IMR-90 (cell line): Measurements from ENCODE around the gene ADH5. TPM values are rescaled to one million over a fixed set of nuclear protein-coding genes. Genes with fewer than 3 reads are reported as not detected.

Experiments
- ATAC-seq: fragments of 200-7000 bp; cut with Tn5 transposase; 2 replicates; pipeline ENCODE4 v1.9.1; 2020; ENCODE audit warnings: low read depth, mild to moderate bottlenecking, moderate library complexity
- BruUV-seq: library from RNA; stranded (reverse); fragments of 400-500 nt; replicated peaks from 2 replicates; lab custom pipeline; 2021; lab: Mats Ljungman, UMichigan
- CTCF ChIA-PET: fragments of 300-600 bp; formaldehyde crosslinking; extraction: SDS; loops from one replicate; lab custom pipeline; 2021; ENCODE audit warnings: antibody characterized with exemption; lab: Yijun Ruan, JAX
- POLR2A ChIA-PET: fragments of 300-600 bp; sonication (Branson Sonifier 250); formaldehyde crosslinking; loops from one replicate; lab custom pipeline; 2022; ENCODE audit warnings: antibody characterized with exemption; ENCODE audit not compliant: unreplicated experiment; lab: Charles Lee
- DNase-seq: peaks from one replicate; pipeline ENCODE4 v3.0.0; 2013
- H2AFZ ChIP-seq: replicated peaks from 2 replicates; pipeline ENCODE3; 2013; ENCODE audit warnings: low read length, mild to moderate bottlenecking; ENCODE audit not compliant: poor library complexity
- H2AK5ac ChIP-seq: 2 replicates; pipeline ENCODE4 v1.6.1; 2013; ENCODE audit warnings: low read depth, low read length, inconsistent platforms
- H2AK9ac ChIP-seq: replicated peaks from 2 replicates; pipeline ENCODE3; 2013; ENCODE audit warnings: mild to moderate bottlenecking, low read depth, low read length, moderate library complexity; ENCODE audit not compliant: poor library complexity
- H2BK120ac ChIP-seq: 2 replicates; pipeline ENCODE4 v1.6.1; 2013; ENCODE audit warnings: low read depth, low read length, inconsistent platforms
- H2BK15ac ChIP-seq: 3 replicates; pipeline ENCODE4 v1.6.1; 2013; ENCODE audit warnings: low read depth, low read length, inconsistent platforms
- H2BK20ac ChIP-seq: 2 replicates; pipeline ENCODE4 v1.6.1; 2013; ENCODE audit warnings: low read depth, mild to moderate bottlenecking, inconsistent platforms, low read length, moderate library complexity
- H2BK5ac ChIP-seq: 2 replicates; pipeline ENCODE4 v1.6.1; 2013; ENCODE audit warnings: mild to moderate bottlenecking, low read depth, low read length, inconsistent platforms; ENCODE audit not compliant: poor library complexity, severe bottlenecking
- H3K14ac ChIP-seq: replicated peaks from 2 replicates; pipeline ENCODE4 v1.6.1; 2013; ENCODE audit warnings: low read depth, low read length, inconsistent platforms
- H3K18ac ChIP-seq: 2 replicates; pipeline ENCODE4 v1.6.1; 2013; ENCODE audit warnings: low read depth, low read length, control low read depth
- H3K23ac ChIP-seq: 2 replicates; pipeline ENCODE4 v1.6.1; 2013; ENCODE audit warnings: low read depth, low read length, inconsistent platforms
- H3K27ac ChIP-seq: 2 replicates; pipeline ENCODE4 v1.5.1; 2013; ENCODE audit warnings: mild to moderate bottlenecking, control low read depth, low read length; ENCODE audit not compliant: insufficient read depth
- H3K27me3 ChIP-seq: 2 replicates; pipeline ENCODE4 v1.6.1; 2013; ENCODE audit warnings: low read length; ENCODE audit not compliant: control insufficient read depth, insufficient read depth
- H3K36me3 ChIP-seq: 2 replicates; pipeline ENCODE4 v1.6.1; 2013; ENCODE audit warnings: low read length, mixed read lengths; ENCODE audit not compliant: control insufficient read depth, insufficient read depth
- H3K4ac ChIP-seq: 2 replicates; pipeline ENCODE4 v1.6.1; 2013; ENCODE audit warnings: low read depth, low read length, inconsistent platforms
- H3K4me1 ChIP-seq: 2 replicates; pipeline ENCODE4 v1.6.1; 2013; ENCODE audit warnings: low read length, mixed read lengths; ENCODE audit not compliant: control insufficient read depth, insufficient read depth
- H3K4me2 ChIP-seq: 2 replicates; pipeline ENCODE4 v1.6.1; 2013; ENCODE audit warnings: low read depth, mild to moderate bottlenecking, control low read depth, low read length, moderate library complexity
- H3K4me3 ChIP-seq: 2 replicates; pipeline ENCODE4 v1.5.1; 2013; ENCODE audit warnings: low read depth, mild to moderate bottlenecking, control low read depth, low read length, moderate library complexity; ENCODE audit not compliant: insufficient read depth
- H3K56ac ChIP-seq: 2 replicates; pipeline ENCODE4 v1.6.1; 2013; ENCODE audit warnings: low read length, inconsistent platforms; ENCODE audit not compliant: insufficient read depth; ENCODE audit errors: extremely low read depth
- H3K79me1 ChIP-seq, 2 experiments: 2 replicates each; pipeline ENCODE4 v1.6.1; 2013; ENCODE audit warnings: low read length in 2 of 2, inconsistent platforms in 1 of 2, low read depth in 1 of 2
- H3K9ac ChIP-seq: 2 replicates; pipeline ENCODE4 v1.6.1; 2013; ENCODE audit warnings: low read depth, low read length, control low read depth
- H3K9me1 ChIP-seq: 2 replicates; pipeline ENCODE4 v1.6.1; 2013; ENCODE audit warnings: low read length, inconsistent platforms; ENCODE audit not compliant: insufficient read depth
- H3K9me3 ChIP-seq: 2 replicates; pipeline ENCODE4 v1.6.1; 2013; ENCODE audit warnings: low read length; ENCODE audit not compliant: control insufficient read depth, insufficient read depth
- H4K20me1 ChIP-seq: 2 replicates; pipeline ENCODE4 v1.6.1; 2013; ENCODE audit warnings: low read length, inconsistent platforms; ENCODE audit not compliant: insufficient read depth
- H4K5ac ChIP-seq: 2 replicates; pipeline ENCODE4 v1.6.1; 2013; ENCODE audit warnings: mild to moderate bottlenecking, low read depth, low read length, control low read depth
- H4K8ac ChIP-seq, 2 experiments: 2 replicates each; pipeline ENCODE4 v1.6.1; 2013; ENCODE audit warnings: low read depth in 2 of 2, low read length in 2 of 2, control low read depth in 1 of 2, inconsistent platforms in 1 of 2
- H4K91ac ChIP-seq: 2 replicates; pipeline ENCODE4 v1.6.1; 2013; ENCODE audit warnings: low read depth, low read length, inconsistent platforms; ENCODE audit not compliant: insufficient read depth
- FOS ChIP-seq: fragments of 150-350 bp; IDR thresholded peaks from 2 replicates; pipeline ENCODE4 v1.6.1; 2016; ENCODE audit warnings: low read depth, low read length
- MAFK ChIP-seq: IDR thresholded peaks from 2 replicates; pipeline ENCODE4 v1.6.1; 2012; ENCODE audit warnings: low read depth, low read length, improper control_type of control experiment
- MAZ ChIP-seq: IDR thresholded peaks from 2 replicates; pipeline ENCODE4 v1.6.1; 2012; ENCODE audit warnings: low read depth, mild to moderate bottlenecking, low read length, improper control_type of control experiment, moderate library complexity, borderline replicate concordance
- MXI1 ChIP-seq: IDR thresholded peaks from 2 replicates; pipeline ENCODE4 v1.6.1; 2012; ENCODE audit warnings: low read depth, mild to moderate bottlenecking, low read length, moderate library complexity, borderline replicate concordance
- NFE2L2 ChIP-seq: fragments of 150-350 bp; IDR thresholded peaks from 2 replicates; pipeline ENCODE4 v1.6.1; 2016; ENCODE audit warnings: low read depth, mild to moderate bottlenecking, low read length
- POLR2A ChIP-seq: IDR thresholded peaks from 2 replicates; pipeline ENCODE4 v1.6.1; 2012; ENCODE audit warnings: mild to moderate bottlenecking, low read depth, low read length
- RAD21 ChIP-seq: IDR thresholded peaks from 2 replicates; pipeline ENCODE4 v1.6.1; 2012; ENCODE audit warnings: low read length, improper control_type of control experiment
- WGBS, 2 experiments: methylation state at CpG; one replicate each; pipeline versions ENCODE4 v1.1.5 to v1.1.7; 2013; ENCODE audit warnings: missing lambda C conversion rate in 2 of 2; ENCODE audit not compliant: insufficient read length in 1 of 2; ENCODE audit errors: extremely low coverage in 2 of 2; 5-methylcytosine and 5-hydroxymethylcytosine counted together
- dilution Hi-C: fragments of 300-500 bp; cut with HindIII; formaldehyde crosslinking; loops from one replicate; pipeline ENCODE4 v1.14.3; 2018; ENCODE audit warnings: low sequenced_read_pairs; ENCODE audit not compliant: unreplicated experiment
- in situ Hi-C: fragments of 300-500 bp; cut with MboI; formaldehyde crosslinking; loops from 3 replicates; pipeline ENCODE4 v1.14.3; 2019; ENCODE audit warnings: low sequenced_read_pairs, inconsistent platforms, mixed read lengths
- intact Hi-C: fragments of 100-400 bp; cut with micrococcal nuclease; formaldehyde crosslinking; loops from 2 replicates; pipeline ENCODE4 v1.10.0; 2022
- polyA plus RNA-seq, 3 experiments: library from polyadenylated mRNA; depleted of rRNA; stranded (reverse); fragments of >200 nt; gene quantifications; 2 replicates each; pipeline ENCODE4 v1.2.3, GENCODE V29; 2012; ENCODE audit warnings: low replicate concordance in 1 of 3
- total RNA-seq: library from RNA; depleted of rRNA; stranded (reverse); fragments of >200 nt; gene quantifications from 2 replicates; pipeline ENCODE4 v1.2.3, GENCODE V29; 2012
- TF ChIP-seq, protein P1 (sequence below): fragments of 150-350 bp; IDR thresholded peaks from 2 replicates; pipeline ENCODE4 v1.6.1; 2017; ENCODE audit warnings: mild to moderate bottlenecking, antibody characterized with exemption, low read length, low read depth

ADH5 gene
- total and polyA plus RNA-seq, 2 of the 4 experiments (the other 2 are of a cell fraction), result 140 to 178 TPM

DNA sequence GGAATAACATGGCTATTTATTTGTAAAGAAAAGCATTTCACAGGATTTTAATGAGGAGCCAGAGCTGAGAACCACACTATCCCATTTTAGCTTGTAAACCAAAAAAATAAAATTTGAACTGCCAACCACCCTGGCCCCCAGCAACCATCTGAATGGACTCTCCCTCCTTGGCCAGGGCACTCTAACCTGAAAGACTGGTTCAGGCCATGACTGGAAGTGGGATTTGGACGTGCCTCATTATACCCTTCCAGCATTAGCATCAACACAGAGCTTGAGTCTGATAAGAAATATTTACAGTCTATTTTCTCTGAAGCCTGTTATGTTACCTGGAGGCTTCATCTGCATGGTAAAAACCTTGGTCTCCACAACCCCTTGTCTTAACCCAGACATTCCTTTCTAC is 63.1 kb downstream of the ADH5 start:
- Histone ChIP-seq H3K14ac (no peak overlapping the region), H3K18ac (no peak overlapping the region), H3K56ac (no peak overlapping the region), H3K27ac (no peak overlapping the region), H3K23ac (no peak overlapping the region), H2BK20ac (no peak overlapping the region), H2BK15ac (no peak overlapping the region), H3K36me3 (no peaks in the 10 kb centered on the region; the same call in 1 of the 2 replicates), H3K4me1 (peaks cover 6% of the 10 kb centered on the region; the same call in 1 of the 2 replicates), H4K20me1 (no peaks in the 10 kb centered on the region; the same call in 1 of the 2 replicates), H4K8ac (no peak overlapping the region), H4K91ac (no peak overlapping the region), H2AFZ (no peak overlapping the region), H2AK9ac (no peak overlapping the region), H3K4me3 (no peak overlapping the region), H3K9me3 (peaks cover 8% of the 10 kb centered on the region), H3K27me3 (no peaks in the 10 kb centered on the region), H3K79me1 (peaks cover 26 to 72% of the 10 kb centered on the region in 2 experiments), H3K4me2 (no peak overlapping the region), H2AK5ac (no peak overlapping the region), H3K9me1 (no peaks in the 10 kb centered on the region), H4K5ac (no peak overlapping the region), H3K4ac (no peak overlapping the region), H2BK5ac (no peak overlapping the region), H3K9ac (no peak overlapping the region), H2BK120ac (no peak overlapping the region)
- dilution Hi-C loops, result no loop called here
- POLR2A ChIA-PET, result no interaction called here
- CTCF ChIA-PET, result no interaction called here
- DNase-seq, result no peak
- no TSS peak for BruUV-seq
- TF ChIP-seq FOS (no peak), POLR2A (no peak), NFE2L2 (no peak), RAD21 (no peak), MAFK (no peak), MXI1 (no peak), MAZ (no peak)
- TF ChIP-seq, protein P1, sequence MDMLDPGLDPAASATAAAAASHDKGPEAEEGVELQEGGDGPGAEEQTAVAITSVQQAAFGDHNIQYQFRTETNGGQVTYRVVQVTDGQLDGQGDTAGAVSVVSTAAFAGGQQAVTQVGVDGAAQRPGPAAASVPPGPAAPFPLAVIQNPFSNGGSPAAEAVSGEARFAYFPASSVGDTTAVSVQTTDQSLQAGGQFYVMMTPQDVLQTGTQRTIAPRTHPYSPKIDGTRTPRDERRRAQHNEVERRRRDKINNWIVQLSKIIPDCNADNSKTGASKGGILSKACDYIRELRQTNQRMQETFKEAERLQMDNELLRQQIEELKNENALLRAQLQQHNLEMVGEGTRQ, result no peak
- intact Hi-C loops, result no loop called here
- WGBS, 2 experiments, result no CpG with 5 or more reads among the region's 1 CpG
- in situ Hi-C loops, result no loop called here
- no peak for ATAC-seq
